GM18517 (cell line): ENCODE results near the gene MSI2.

Source experiments
- ATAC-seq: cut with Tn5 transposase; IDR thresholded peaks from one replicate; pipeline ENCODE4 v1.9.1; 2021; ENCODE audit warnings: mild to moderate bottlenecking, moderate library complexity; ENCODE audit not compliant: unreplicated experiment

Gene MSI2

DNA sequence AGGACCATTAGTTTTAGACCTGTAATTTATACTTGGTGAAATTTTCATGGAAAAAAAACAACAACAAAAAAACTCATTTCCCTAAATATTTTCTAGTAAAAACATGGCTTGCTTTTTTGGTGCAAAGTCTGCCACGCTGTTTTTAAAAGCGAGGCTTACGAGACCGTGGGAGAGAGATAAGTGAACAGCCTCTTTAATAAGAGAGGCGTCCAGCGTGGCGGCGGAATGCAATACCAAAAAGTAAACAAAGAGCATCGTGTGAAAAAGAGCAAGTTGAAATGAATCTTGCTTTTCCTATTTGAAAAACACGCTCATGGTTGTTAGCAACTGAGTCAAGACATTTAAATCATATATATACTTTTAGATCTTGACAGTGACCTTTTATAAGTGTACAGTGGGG, 10.5 kb upstream of the MSI2 start:
- no peak for ATAC-seq

DNA sequence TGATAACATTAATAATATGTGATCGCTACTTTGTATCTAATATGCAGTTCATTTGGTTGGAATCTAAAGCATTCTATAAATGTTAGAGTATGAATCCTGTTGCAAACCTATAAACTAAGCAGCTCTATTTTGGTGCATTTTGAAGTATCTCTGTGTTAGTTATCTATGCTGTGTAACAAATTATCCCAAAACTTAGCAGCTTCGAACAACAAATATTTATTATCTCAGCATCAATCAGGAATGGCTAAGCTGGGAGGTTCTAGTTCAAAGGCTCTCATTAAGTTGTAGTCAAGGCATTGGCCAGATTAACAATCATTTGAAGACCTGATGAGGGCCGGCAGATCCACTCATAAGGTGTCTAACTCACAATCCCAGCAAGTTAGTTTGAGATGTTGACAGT, 10.1 kb upstream of the MSI2 start:
- ATAC-seq: no peak

DNA sequence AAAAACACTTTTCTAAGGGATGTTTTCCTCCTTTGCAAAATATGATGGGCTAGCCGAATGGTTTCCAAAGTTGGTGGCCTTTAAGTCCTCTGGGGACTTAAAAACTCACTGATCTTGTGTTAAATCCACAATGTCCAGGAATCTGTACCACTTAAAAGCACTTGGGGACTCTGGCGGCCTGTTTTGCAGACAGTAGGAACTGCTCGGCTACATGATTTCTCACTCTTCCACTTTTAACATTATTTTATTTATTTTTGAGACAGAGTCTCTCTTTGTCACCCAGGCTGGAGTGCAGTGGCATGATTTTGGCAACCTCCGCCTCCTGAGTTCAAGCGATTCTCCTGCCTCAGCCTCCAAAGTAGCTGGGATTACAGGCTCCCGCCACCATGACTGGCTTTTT, 9.1 kb upstream of the MSI2 start:
- no peak for ATAC-seq

DNA sequence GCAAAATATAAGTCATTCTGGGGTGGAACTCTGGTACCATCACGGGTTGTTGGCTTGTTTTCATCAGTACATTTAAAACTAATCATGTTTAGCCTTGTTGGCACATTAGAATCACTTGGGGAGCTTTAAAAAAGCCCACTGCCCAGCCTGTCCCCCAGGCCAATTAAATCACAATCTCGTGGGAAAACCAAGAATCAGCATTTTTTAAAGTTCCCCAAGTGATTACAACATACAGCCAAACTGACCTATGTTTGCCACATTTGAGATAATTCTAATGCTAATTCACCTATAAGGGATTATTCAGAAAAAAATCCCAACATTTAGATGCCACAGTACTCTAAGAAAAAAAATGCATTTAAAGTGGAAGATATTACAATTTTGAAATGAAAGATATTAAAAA, 8.4 kb upstream of the MSI2 start:
- ATAC-seq: no peak

DNA sequence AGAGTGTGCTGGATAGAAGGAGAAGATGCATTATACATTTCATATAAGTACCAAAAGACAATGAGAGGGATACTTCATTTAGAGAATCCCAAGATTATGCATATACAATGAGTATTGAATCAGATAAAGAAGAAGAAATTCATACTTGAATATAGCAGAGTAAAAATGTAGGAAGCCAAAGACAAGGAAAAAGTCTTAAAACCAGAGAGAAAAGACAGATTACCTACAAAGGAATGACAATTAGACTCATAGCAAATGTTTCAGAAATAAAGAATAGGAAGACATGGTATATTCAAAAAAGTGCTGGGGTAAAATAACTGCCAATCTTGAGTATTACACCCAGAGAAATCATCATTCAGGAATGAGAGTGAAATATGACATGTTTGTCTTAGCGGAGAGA, 6.8 kb upstream of the MSI2 start:
- ATAC-seq: no peak

DNA sequence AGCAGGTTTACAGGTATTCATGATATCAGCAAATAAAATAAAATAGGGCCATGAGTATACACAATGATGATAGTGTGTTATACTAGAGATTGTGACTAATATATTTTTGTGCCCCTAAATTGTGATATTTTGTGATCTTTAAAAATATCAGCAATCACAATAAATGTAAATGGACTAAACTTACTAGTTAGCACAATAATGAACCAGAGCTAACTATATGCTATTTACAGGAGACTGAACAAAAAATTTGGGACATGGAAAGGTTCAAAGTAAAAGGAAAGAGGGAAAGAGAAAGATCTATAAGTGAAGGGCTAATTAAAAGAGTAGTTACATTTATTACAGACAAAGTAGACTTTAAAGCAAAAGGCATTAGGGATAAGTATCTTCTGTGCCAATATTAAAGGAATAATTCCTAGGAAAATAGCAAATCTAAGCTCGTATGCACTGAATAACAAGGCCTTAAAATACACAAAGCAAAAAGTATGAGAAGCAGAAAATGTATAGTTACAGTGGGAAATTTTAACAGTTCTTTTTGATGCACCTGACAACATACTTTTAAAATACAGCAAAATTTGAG, 5.0 kb upstream of the MSI2 start:
- no peak for ATAC-seq

DNA sequence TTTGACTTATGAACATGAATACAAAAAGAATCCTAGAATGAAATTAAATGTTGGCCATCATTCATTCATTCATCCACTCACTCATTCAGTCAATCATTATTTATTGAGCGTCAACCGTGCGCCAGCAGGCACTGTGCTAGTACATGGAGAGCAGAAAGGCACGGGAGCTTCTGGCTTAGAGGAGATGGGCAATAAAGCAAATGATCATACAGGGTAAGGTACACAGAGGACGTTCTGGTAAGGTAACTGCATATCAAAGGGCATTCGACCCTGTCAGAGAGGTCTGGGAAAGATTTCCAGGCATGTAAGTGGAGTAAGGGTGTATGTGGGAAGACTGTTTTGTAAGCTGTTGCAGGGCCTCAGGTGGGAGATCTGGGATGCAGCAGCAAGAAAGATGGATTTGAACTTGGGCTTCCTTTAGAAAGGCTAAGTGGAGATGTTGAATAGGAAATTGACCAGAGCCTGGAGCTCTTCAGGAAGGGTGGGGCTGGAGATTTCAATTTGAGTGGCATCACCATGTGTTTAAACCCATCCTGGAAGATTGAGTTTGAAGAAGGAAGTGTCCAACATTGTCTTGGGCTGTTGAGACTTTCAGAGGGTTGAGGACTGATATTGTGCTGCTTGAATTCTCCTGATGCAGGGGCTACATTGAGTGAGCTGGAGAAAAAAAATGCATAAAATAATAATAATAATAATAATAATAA, 2.8 kb upstream of the MSI2 start:
- ATAC-seq: no peak

DNA sequence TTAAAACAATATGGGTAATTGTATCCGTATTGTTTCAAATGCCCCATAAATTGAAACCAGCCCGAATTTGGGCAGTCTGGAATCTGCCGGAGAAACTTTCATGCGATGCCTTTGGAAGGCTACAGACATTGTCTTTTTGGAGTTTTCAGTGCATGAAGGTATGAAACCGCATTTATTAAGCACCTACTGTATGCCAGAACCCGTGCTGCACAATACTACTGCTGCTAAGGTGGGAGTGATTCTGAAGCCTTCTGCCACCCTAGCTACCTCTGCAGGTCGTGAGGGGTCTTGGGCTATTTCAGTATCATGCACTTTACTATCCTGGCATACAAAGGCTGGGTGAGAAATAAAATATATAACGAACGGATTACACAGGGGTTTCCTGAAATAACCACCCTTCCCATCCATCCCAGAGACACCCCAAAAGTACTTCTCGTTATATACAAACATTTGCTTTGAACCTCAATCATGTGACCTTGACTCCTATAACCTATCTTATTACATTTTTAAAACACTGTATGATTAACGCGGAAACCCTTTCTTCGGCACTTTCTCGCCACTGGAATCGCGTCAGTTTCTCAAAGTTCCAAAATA, 1.0 kb upstream of the MSI2 start:
- ATAC-seq: no peak

DNA sequence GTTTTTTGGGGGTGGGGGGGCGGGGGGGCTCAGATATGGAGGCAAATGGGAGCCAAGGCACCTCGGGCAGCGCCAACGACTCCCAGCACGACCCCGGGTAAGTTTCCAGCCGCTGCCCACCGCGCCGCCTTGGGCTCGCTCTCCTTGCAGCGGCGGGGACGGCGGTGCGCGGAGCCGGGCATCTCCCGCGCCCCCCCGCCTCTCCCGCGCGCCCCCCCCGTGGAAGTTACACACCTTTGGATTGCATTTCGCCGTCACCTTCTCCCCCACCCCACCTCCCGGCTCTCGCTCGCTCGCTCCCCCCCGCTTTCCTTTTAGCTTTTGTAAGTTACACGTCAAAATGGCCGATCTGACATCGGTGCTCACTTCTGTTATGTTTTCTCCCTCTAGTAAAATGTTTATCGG, 387 bp downstream of the MSI2 start:
- ATAC-seq: no peak

DNA sequence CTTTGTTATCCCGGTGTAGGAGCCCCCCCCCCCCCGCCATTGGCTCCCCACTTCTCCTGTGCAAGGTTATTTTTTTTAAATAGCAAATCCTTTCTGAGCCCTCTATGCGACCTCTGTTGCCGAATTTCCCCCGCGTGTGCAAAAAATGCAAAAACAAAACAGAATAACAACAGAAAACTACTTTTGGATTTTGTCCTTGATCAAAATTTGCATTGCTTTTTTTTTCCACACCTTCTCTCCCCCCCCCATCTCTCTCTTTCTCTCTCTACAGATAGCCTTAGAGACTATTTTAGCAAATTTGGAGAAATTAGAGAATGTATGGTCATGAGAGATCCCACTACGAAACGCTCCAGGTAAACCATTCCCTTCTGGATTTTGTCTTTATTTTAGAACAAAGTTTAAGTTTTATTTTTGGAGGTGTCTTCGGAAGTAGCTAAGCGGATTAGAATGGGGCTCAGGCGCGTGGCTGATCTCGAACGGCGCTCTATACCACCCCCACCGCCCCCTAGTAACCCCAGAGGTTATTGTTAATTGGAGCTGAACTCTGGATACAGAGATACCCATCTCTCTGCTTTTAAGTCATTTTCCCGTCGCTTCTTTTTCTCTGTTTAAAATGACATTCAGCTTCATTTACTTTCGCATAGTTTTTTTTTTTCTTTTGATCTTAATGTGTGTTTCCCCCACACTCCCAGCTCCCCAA, 1.0 kb downstream of the MSI2 start:
- ATAC-seq: no peak

DNA sequence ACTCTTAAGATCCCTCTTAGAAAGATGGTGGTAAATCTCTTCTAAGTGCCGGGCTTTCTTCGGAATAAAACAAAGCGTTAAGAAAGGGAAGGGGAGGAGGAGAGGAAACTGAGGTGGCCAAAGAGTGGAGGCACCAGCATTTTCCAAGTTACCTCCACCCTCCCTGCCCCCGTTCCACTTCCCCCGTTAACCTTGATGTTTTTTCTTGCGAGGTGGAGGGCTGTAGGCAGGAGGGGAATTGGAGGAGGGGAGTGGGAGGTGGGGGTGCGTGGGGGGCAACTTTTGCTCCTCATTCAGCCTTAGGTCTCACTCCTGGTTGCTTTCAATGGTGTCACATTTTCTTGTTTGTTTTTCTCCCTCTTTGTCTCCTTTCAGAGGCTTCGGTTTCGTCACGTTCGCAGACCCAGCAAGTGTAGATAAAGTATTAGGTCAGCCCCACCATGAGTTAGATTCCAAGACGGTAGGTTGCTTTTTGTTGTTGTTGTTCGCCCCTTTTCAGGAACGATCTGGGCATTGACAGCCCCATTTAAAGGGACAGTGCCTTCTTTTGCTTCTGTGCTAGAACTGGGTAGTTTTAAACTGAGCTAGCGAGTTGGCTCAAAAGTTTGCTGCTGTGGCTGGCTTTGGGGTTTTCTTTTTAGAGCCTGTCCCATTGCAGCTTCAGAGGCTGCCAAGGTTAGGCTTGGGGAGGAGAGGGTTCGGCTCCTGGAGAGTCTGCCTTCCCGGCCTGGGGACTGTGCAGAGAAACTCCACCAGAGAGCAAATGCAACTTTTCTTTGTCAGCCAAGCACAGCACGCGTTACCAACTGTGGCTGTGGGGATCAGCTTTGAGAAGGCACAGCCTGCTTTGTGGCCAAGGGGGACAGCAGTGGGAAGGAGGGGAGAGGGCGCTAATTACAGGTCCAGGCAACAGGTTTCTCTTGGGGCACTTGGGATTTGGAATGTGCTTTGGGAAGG, 1.9 kb downstream of the MSI2 start:
- ATAC-seq: no peak

DNA sequence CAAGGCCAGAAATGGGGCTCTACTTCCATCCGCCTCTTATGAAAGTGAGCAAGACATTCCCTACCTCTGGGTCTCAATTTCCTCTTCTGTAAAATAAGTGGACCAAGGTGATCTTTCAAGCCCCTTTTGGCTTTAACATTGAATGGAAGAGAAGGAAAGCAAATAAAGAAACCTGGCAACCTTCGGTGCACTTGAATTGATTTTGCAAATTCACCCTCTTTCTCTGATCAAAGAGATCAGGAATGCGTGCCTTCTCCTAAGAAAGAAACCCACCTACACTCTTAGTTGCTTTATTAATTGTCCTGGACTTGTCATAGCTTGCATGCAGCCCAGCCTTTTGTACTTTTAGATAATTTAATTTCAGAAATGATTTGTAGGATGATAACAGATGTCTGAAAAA, 3.0 kb downstream of the MSI2 start:
- no peak for ATAC-seq

DNA sequence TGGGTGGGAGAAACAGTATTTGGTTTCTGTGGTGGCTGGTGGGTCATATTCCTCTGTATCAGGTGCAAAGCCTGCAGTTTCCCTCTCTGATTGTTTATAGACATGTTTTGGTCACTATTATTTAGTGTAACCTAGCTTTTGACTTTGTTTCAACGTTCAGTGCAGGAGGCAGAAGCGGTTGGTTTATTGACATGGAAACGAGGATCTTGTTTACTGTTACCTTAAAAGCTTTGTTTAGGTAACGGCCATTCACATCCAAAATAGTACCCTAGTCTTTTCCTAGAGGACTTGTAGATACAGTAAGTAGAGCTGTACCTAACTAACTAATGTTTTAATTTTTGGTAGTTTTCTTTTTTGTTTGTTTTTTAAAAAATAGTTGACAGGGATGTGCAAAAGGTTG, 3.5 kb downstream of the MSI2 start:
- no peak for ATAC-seq

DNA sequence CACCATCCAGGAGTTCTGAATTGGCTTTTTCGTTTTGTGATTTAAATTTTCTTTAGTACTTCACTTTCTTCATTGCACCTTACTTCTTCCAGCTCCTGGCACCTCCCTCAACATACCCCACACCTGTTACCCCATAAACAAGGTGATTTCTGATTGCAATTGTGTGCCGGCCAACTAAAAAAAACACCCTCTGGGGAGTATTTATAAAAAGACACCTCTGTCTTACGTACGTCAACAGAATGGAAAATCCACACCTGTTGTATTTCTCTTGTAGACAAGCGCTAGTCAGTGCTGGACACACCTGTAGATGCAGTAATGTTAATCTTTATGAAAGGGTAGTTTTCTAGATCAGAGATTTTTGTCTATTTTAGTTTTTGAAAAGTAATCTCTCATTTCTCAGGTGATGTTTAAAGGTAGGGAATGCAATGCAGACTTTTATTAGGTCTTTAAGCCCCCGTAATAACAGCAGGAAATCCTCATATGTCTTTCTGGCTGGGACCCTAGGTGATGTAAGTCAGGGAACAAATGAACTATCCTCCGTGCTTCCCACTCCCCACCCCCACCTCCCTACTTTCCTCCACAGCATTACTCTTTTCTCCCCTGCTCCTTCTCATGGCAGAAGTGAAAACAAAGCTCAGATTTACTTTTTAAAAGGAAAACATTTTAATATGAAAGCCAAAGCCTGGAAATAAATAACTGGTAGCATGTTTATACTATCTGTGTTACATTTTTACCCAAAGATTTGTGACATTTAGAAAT, 4.2 kb downstream of the MSI2 start:
- ATAC-seq: no peak

DNA sequence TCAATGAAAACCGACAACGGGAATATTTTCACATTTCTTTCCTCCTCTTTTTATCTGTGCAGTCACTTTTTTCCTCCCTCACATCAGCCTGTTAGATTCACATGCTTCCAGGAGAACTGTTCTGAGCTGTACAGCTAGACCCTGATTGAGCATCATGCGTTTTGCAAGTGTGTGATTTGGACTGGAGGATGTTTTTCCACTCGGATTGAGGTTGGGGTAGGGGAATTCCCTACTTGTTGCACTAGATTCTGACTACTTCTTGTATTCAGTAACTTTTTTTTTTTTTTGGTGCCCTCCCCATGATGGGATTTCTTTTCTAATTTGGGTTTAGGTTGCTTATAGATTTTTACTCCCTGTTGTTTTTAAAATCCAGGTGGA, 4.8 kb downstream of the MSI2 start:
- no peak for ATAC-seq

DNA sequence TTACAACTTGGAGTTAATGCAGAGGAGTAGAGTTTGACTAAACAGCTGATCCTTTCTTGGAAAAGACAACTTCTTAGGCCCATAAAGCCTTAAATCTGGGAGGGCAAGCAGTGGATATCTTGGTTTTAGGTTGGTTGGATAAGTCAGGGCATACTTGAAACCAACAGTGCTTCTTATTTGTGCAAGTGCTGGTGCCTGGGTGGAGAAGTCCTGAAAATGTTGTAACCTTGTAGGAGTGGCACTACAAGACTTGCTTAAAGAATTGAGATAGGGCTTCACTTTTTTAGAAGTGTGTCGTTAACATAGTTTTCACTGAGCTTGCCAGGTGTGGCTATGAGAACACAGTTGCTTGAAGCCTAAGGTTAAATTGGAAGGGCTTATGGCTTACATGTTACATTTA, 6.2 kb downstream of the MSI2 start:
- no peak for ATAC-seq

DNA sequence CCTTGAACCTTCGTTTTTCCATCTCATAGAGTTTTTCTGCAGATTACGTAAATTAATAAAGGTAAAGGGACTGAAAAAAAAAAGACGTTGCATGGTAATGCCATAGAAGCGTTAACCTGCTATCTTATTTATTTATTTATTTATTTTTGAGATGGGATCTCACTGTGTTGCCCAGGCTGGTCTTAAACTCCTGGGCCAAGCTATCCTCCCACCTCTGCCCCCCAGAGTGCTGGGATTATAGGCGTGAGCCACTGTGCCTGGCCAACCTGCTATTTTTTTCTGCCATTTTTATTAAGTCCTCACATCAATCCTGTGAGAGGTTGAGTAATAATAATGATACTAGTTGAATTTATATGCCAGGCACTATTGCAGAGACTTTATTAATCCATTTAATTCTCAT, 7.9 kb downstream of the MSI2 start:
- ATAC-seq: no peak

DNA sequence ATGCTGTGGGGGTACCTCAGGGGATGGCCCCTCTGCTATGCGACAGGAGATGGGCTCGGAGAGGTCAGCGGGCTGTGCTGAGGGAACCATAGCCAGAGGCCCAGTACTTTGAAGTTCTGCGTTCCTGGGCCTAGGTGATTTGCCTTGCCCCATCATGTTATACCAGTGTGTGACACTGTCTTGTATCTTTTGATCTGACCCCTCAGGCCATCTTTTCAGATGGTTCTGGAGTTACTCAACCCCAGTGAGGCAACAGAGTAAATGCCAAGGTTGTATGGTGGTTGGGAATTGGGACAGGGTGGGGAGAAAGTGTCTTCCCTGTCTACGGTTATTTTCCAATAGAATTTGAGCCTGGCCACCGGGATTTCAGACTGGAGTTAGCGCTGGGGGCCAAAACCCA, 8.5 kb downstream of the MSI2 start:
- ATAC-seq: no peak

DNA sequence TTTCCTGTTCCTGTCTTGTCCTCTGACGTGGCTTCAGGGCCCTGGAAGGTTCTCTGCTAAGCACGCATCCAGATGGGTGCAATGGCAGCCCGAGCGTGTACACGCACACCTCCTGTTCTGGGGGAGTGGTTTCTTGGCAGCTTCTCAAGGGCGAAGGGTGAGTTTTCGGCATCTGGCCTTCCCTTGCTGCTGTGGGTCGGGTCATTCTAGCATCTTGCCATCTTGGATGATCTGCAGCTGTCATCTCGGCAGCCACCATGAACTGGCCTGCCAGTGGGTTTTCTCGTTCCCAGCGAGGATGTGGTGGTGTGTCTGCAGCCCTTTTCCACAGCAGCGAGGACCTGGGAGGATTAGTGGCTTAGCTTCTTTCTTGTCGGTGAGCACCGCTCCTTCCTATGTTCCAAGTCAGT, 10.6 kb downstream of the MSI2 start:
- ATAC-seq: no peak

DNA sequence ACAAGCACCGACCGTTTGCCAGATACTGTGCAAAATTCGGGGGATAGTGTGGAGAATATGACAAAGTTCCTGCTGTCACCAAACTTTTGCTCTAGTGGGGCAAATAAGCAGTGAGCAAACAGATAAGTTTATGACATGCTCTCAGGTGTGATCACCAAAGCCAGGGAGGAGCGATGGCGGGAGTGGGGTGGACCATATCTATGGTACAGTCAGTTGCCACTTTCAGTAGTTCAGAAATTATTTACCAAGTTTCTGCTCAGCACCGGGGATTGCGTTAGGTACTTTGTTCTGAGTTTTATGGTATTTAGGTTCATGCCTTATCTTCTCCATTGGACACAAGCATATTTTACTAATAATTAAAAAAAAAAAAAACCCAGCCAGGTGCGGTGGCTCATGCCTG, 11.9 kb downstream of the MSI2 start:
- no peak for ATAC-seq
